Activated CD4-positive, alpha-beta T cell treated with anti-CD3 and anti-CD28 coated beads, Interleukin-2, amount 50 U/mL, for 1 hour (primary cell): Measurements from ENCODE around the gene ARHGAP19.
"Not testable (repeated sequence)": the region's sequence is repeated elsewhere in the genome, so short reads cannot be mapped to it uniquely, and the experiment has no call there.

Experiments
- DNase-seq: peaks from one replicate; pipeline ENCODE4 v3.0.0-alpha.2; 2020

ARHGAP19 gene

DNA sequence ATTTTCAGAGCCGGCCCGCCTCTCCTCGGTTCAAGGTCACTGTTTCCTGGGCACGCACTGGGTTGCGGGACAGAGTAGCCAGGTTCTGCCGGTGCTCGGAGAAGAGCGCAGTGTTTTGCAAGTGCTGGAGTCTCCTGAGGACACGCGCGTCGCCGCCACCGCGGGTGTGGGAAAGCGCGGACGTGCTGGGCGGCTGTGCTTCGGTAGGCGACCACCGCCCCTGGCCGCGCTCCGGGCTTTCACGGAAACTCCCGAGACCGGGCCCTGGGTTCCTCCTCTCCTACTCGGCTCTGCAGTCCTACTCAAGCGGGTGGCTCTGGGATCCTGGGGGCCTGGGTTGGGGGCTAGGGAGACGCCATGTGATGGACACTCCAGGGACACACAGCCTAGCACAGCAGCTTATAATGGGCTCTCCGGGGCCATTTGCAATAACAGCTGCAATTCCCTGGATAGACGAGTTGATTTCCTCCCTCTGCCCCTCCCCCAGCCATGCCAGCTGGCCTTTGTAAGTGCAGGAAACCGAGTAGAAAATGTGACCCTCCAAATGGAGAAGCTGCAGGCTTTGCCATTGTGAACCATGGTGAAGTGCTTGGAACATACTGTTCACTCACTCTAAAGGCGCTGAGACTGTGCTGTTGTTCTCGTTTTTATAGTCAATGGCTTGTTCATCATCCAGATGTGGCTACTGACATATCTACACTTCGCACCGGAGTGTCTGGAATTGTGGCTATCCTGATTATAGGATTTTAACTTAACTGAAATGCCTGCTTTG, 28.8 kb upstream of the ARHGAP19 start:
- peak; percentile 15 for DNase-seq

DNA sequence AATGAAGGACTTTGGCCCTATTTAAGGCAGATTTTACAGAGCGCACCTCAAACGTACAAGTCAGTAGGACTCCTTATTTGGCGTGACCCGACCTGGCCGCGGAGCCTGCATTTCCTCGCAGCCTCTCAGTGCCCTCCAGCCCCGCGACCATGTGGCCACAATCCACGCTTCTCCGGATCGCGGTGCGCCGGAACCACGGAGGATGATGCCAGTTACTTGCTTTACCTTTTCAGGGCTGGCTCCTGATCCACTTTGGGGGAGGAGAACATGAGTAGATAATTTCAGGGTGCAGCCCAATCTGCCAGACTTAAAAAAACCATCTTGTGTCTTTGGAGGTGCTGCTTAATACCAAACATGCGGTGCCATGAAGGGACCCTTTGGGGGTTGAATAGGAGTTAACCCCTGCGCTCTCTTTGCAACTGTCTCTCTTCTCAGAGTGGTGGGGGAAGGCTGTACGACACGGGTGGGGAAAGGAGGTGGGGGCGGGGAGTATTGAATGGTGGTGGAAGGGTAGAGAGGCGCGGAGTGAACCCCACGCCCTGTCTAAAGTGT, 28.1 kb upstream of the ARHGAP19 start:
- DNase-seq = peak; percentile 18

DNA sequence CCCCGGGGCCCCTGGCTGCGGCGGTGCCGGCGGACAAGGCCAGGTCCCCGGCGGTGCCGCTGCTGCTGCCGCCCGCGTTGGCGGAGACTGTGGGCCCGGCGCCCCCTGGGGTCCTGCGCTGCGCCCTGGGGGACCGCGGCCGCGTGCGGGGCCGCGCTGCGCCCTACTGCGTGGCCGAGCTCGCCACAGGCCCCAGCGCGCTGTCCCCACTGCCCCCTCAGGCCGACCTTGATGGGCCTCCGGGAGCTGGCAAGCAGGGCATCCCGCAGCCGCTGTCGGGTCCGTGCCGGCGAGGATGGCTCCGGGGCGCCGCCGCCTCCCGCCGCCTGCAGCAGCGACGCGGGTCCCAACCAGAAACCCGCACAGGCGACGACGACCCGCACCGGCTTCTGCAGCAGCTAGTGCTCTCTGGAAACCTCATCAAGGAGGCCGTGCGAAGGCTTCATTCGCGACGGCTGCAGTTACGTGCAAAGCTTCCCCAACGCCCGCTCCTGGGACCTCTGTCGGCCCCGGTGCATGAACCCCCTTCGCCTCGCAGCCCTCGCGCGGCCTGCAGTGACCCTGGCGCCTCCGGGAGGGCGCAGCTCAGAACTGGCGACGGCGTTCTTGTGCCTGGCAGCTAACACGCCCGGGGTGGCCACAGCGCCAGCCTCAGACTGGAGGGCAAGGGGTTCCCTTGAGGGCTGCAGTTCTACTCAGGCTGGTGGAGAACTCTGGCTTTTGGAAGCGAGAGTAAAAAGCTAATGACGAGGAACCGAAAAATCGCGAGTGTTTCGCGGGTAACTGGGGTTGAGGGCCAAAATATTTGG, 27.4 kb upstream of the ARHGAP19 start:
- peak; percentile 64 for DNase-seq

DNA sequence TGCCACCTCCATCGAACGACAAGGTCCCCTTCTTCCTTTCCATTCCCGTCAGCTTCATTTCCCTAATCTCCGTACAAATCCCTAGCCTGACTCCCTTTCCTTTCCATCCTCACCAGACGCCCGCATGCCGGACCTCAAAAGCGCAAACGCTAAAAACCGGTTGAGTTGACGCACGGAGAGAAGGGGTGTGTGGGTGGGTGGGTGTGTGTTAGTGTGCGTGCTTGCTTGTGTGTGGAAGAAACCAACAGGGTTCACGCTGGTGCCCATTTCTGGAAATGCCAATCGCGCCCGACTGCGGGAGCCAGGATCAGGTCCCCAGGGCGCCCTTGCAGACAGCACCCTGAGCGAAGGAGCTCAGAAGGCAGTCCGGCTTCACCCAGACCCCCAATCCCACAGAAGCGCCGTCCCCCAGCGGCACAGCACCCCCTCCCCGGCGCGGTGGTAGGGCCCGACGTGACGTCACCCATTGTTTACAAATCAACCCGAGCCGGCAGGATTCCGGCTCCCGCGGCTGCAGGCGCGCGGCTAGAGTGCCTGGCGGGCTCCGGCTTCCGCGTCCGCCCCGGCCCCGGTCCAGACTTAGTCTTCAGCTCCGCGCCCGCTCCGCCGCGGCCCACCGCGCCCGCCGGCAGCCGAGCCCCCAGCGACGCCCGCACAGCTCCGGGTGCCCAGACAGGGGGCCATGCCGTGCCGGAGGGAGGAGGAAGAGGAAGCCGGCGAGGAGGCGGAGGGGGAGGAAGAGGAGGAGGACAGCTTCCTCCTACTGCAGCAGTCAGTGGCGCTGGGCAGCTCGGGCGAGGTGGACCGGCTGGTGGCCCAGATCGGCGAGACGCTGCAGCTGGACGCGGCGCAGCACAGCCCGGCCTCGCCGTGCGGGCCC, 26.6 kb upstream of the ARHGAP19 start, which contains the start of gene FRAT1:
Gene FRAT1 (plus strand): TSS at position 500 of the 880 bp plus-strand sequence. CDS start 183 bp downstream, at position 683.
- DNase-seq = peak; percentile 90

DNA sequence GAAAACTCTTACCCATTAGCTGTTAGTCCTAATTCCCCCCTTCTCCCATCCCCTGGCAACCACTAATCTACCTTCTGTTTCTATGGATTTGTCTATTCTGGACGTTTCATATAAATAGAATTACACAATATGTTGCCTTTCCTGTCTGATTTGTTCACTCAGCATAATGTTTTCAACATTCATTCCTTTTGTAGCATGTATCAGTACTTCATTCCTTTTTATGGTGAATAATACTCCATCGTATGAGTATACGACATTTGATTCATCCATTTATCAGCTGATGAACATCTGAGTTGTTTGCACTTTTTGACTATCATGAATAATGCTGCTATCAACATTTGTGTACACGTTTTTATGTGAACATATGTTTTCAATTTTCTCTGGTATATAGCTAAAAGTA, 22.2 kb upstream of the ARHGAP19 start:
- no peak for DNase-seq

DNA sequence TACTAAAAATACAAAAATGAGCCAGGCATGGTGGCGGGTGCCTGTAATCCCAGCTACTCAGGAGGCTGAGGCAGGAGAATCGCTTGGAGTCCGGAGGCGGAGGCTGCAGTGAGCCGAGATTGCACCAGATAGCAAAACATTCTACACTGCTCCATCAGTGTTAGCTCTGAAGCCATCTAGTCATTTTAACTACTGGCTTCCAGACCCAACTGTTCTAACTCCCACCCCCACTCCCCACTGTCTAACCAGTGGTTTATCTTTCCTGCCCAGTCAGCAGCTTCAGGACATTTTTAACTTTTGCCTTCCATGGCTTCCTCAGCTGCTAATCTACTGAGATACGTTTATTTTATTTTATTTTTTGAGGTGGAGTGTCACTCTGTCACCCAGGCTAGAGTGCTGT, 20.5 kb upstream of the ARHGAP19 start:
- no peak for DNase-seq

DNA sequence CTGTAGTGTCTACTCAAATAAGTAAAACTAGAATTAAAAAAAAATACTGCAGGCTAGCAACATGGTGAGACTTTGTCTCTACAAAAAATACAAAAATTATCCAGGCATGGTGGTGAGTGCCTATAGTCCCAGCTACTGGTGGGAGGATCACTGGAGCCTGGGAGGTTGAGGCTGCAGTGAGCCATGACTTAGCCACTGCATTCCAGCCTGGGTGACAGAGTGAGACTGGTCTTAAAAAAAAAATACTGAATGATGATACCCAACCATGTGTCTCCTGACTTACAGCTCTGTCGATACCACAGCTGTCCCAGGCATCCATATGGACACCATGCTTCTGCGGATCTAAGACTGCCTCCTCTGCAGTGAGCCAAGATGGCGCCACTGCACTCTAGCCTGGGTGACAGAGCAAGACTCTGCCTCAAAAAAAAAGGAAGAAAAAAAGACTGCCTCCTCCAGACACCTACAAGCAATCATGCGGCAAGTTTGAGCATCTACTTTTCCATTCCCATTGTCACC, 18.7 kb upstream of the ARHGAP19 start:
- no peak for DNase-seq

DNA sequence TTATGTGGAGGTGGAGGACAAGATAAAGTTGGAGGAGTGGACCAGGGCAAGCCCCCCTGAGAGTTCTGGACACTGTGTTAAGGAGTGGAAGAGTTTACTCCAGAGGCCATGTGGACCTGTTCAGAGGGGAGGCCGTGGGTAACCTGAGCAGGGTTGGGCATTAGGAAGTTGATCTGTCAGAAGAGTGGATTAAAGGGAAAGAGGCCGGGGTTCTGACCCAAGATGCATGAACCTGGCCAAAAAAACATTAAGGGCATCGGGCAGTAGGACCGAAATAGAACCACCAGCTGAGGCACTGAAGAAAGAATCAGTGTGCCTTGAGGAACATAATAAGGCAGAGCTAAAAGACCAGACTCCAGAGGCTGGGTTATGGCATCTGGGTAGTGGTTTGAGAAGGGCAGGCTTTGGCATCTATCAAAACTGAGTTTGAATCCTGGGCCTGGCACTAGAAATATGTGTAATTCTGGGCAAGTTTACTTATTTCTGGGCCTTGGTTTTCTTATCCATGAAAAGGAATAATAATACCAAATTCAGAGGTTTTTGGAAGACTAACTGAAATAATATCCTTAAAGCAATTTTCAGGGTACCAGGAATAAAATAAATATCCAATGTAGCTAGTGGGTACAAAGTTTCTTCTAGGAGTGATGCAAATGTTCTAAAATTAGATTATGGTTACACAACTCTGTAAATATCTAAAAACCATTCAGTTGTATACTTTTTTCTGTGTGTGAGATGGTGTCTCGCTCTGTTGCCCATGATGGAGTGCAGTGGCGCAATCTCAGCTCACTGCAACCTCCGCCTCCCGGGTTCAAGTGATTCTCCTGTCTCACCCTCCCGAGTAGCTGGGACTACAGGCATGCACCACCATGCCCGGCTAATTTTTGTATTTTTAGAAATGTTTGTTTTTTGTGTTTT, 15.7 kb upstream of the ARHGAP19 start:
- no peak for DNase-seq

DNA sequence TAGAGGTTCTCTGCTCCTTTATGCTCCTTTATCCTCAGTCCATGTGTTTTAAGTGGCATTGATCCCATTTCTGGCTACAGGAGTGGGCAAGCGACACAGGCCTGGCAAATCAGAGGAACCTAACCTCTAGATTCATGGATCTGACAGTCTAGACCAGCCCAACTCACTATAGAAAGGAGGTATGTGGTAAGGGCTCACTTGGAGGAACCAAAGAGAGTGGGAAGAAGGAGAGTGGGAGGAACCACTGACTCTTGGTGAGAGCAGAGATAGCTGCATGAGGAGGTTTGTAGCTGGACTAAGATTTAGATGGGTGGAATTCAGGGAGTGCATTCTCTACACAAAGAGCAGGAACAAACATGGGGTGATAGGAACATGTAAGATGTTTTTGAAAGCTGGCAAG, 15.0 kb upstream of the ARHGAP19 start:
- no peak for DNase-seq

DNA sequence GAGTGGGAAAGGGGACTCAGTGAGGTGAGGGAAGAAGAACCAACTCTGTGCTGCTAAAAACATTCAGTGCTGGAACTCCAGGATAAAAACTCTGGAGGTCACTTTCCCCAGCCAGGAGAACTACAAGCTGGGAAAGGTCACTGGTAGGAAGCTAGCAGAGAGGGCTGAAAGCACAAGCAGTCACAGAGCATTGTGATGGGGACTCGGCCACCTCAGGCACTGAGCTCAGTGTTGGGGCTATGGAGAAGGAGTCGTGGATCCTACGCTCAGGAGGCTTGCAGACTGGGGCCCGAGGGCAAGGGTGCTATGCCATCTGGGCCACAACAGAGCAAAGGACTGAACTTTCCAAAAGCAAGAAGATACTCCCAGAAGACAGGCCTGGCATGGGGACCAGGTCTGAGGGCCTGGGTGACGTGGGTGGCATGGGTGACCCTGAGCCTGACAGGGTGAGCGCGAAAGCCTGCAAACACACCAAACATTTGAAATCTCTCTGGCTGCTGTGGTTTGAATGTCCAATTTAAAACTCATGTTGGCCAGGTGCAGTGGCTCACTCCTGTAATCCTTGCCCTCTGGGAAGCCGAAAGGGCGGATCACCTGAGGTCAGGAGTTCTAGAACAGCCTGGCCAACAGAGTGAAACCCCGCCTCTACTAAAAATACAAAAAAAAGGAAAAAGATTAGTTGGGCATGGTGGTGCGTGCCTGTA, 9.8 kb upstream of the ARHGAP19 start:
- no peak for DNase-seq

DNA sequence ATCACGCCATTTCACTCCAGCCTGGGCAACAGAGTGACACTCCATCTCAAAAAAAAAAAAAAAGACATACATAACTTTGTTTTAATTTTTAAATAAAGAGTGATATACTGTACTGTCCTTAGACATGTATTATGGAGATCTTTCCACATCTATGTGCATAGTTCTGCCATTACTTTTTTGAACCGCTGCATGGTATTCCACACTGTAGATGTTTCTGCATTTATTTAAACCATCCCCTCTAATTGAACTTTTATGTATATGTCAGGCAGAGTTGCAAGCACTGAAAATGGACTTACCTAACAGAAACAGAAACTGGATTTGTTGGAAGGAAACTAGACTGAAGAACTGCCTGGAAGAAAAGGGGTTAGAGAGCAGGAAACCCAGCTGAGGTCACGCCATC, 8.5 kb upstream of the ARHGAP19 start:
- no peak for DNase-seq

DNA sequence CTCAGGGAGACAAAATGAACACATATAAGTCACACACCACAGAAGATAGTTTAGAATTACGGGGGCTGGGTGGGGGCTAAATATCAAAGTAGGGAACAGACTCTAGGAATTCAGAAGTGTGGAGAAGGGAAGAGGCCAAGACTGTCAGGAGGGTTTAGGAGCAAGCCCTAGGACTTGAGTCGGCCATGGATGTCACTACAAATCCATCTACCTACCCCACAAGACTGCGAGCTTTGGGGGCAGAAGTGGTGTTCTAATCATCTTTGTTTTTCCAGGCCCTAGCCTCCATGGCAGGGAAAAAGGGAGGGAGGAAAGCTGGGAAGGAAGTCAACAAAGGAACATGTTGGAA, 5.8 kb upstream of the ARHGAP19 start:
- DNase-seq = no peak

DNA sequence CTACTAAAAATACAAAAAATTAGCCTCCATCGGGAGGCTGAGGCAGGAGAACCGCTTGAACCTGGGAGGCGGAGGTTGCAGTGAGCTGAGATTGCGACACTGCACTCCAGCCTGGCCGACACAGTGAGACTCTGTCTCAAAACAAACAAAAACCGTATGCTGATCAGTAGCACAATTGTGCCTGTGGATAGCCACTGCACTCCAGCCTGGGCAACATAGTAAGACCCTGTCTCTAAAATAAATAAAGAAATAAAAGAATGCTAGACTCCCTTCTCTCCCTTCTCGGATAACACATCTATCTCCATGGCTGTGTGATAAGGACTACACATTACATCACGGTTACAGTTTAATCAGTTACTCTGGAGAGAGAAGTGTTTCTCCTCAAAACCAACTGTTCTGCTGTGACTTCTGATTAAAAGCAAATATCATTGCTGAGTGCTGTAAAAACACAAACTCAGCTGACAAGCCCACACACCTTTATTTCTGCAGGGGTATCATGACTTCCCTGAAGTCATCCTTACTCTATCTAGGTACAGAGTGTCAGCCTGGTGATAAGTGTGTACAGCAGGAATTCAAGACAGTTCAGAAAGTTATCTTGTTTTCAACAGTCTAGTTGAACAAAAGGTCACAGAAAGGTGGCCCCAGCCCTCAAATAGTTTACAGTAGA, 5.3 kb upstream of the ARHGAP19 start:
- no peak for DNase-seq

DNA sequence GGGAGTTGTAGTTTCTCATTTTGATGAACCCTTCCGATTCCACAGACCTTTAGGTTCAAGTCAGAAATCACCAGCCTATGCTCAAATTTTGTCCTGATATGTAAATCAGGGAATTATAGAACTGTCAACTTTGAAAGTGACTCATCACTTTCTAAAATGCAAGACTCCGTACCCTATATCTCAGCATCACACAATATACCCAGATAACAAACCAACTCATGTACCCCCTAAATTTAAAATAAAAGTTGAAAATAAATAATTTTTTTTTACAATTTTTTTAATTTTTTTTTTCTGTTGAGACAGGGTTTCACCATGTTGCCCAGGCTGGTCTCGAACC, 393 bp upstream of the ARHGAP19 start:
- no peak for DNase-seq

DNA sequence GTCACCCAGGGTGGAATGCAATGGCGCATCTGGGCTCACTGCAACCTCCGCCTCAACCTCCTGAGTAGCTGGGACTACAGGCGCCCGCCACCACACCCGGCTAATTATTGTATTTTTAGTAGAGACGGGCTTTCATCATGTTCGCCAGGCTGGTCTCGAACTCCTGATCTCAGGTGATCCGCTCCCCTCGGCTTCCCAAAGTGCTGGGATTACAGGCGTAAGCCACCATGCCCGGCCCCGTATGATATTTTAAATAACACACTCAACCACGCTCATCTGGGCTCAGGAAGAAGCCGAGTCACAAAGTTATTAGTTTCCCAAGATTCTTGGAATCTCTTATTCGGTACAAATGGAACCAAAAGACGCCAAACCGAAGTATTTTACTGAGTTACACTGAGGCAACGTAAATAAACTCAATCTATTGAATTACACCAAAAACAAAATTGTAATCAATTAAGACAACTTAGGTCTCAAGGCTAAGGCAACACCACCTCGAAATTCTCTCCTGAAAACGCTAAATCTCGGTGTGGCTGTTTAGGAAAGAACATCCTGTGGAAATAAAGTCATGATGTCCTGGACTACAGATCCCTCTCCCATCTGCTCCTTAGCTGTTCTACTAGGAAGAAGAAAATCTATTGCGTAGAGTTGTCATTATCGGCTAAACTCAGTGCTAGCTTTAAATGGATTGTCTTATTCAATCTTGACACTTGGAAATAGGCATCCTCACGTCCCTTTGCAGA, 910 bp downstream of the ARHGAP19 start:
- no peak for DNase-seq

DNA sequence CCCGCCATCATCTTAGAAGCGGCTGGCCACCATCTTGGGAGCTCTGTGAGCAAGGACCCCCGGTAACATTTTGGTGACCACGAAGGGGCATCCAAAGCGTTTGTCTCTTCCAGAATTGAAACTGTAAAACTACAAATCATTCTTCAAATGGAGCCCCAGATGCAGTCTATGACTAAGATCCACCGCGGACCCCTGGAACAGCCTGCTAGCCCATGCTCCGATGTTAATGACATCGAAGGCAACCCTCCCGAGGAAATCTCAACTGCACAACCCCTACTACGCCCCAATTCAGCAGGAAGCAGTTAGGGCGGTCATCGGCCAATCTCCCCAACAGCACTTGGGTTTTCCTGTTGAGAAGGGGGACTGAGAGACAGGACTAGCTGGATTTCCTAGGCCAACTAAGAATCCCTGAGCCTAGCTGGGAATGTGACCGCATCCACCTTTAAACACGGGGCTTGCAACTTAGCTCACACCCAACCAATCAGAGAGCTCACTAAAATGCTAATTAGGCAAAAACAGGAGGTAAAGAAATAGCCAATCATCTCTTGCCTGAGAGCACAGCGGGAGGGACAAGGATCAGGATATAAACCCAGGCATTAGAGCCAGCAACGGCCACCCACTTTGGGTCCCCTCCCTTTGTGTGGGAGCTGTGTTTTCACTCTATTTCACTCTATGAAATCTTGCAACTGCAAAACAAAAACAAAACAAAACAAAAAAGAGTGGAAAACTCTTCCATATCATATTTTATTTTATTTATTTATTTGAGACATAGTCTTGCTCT, 1.7 kb downstream of the ARHGAP19 start:
- not testable (repeated sequence) for DNase-seq

DNA sequence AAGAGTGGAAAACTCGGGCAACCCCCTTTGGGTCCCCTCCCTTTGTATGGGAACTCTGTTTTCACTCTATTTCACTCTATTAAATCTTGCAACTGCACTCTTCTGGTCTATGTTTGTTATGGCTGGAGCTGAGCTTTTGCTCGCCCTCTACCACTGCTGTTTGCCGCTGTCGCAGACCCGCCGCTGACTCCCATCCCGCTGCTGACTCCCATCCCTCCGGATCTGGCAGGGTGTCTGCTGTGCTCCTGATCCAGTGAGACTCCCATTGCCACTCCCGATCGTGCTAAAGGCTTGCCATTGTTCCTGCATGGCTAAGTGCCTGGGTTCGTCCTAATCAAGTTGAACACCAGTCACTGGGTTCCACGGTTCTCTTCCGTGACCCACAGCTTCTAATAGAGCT, 2.4 kb downstream of the ARHGAP19 start:
- DNase-seq = not testable (repeated sequence)

DNA sequence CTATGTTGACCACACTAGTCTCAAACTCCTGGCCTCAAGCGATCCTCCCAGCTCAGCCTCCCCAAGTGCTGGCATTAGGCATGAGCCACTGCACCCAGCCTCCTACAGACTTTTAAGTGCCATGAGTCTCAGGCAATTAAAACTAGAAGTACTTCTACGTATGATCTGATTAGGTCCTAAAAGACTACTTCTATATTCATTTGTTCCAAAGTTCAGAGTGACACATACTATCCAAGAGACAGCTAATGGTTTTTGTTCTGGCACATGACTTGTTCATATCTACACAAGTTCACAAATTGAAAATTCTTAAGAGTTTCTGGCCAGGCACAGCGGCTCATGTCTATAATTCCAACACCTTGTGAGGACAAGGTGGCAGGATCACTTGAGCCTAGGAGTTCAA, 11.7 kb downstream of the ARHGAP19 start:
- DNase-seq = no peak
